Stimulated activated CD4-positive, alpha-beta T cell treated with anti-CD3 and anti-CD28 coated beads, TNF-alpha, amount 100 ng/mL, for 4 hours (primary cell): ENCODE data around the gene SCYL2.
"Not testable (repeated sequence)": the region's sequence is repeated elsewhere in the genome, so short reads cannot be mapped to it uniquely, and the experiment has no call there.

ENCODE experiments used
- DNase-seq, 3 experiments: peaks; one replicate each; pipeline ENCODE4 v3.0.0-alpha.2; 2020; ENCODE audit warnings: low read depth in 3 of 3

SCYL2 gene

GRCh38 chr12:100265732-100266584 lies 1.0 kb upstream of the SCYL2 start:
- no peak for DNase-seq

- peak in 1 of 3 experiments; percentile 87 for DNase-seq
Measured at GRCh38 chr12:100266585-100266834, 467 bp upstream of the SCYL2 start.

GRCh38 chr12:100267603-100268281 lies 765 bp downstream of the SCYL2 start:
- DNase-seq = peak in 2 of 3 experiments; percentile 0 to 12

GRCh38 chr12:100268835-100269564 lies 2.0 kb downstream of the SCYL2 start:
- DNase-seq = no peak

- no peak for DNase-seq
Measured at GRCh38 chr12:100273782-100274181, 6.8 kb downstream of the SCYL2 start.

- no peak for DNase-seq
Measured at GRCh38 chr12:100274291-100274690, 7.3 kb downstream of the SCYL2 start.

GRCh38 chr12:100279159-100279558 lies 12.2 kb downstream of the SCYL2 start:
- DNase-seq = no peak

DNA sequence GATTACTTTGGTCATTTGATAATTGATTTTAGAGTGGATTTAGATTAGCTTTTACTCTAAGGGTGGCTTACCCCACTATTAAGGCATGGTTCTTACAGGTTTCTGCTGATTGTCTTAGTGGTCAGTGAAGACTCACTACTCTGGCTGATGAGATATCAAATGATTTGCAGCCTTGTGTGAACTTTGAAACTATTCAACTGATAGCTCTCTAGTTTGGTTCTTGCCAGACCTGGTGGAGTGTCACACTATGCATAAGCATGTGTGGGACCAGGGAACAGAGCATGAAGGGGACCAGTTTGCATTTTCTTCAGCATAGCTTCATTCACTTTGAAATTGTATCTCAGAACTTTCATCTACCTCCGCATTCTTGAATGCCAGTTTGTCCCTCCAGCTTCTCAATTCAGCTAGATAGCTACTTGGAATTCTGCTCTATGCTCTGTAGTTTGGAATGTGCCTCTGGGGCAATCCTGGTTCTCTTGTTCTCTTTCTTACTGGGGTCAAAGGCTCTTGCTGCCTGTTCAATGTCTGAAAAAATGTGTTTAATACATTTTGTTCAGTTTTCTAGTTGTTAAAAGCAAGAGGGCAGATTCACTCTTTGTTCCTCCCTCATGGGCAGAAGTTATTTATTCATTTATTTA lies 12.7 kb downstream of the SCYL2 start:
- DNase-seq = no peak

DNA sequence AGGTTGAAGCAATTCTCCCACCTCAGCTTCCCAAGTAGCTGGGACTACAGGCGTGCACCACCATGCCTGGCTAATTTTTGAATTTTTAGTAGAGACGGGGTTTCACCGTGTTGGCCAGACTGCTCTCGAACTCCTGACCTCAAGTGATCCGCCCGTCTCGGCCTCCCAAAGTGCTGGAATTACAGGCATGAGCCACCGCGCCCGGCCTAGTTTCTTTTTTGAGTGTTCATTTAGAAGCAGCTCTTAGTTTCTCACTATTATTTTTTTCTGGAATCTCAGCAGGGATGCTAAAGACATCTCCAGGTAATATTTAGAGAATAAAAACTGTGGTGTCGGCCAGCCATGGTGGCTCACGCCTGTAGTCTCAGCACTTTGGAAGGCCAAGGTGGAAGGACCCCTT lies 17.6 kb downstream of the SCYL2 start:
- DNase-seq = not testable (repeated sequence)

GRCh38 chr12:100289038-100289437 lies 22.1 kb downstream of the SCYL2 start:
- DNase-seq = no peak

DNA sequence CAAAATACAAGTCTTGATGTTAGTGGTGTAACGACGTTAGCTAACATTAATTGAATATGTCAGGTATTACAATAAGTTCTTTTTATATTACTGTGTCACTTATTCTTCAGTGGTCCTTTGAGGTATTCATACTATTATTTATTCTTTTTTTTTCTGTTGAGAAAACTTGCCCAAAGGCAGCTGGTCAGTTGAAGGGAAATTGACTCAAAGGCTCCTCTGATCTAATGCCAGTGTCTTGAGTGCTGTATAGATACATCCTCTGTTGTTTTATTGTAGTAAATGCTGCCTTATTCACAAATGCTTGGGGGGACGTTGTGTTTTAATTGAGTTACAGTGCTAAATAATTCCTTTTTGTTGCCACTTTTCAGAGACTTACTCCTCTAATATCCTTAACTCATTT lies 23.0 kb downstream of the SCYL2 start:
- no peak for DNase-seq

DNA sequence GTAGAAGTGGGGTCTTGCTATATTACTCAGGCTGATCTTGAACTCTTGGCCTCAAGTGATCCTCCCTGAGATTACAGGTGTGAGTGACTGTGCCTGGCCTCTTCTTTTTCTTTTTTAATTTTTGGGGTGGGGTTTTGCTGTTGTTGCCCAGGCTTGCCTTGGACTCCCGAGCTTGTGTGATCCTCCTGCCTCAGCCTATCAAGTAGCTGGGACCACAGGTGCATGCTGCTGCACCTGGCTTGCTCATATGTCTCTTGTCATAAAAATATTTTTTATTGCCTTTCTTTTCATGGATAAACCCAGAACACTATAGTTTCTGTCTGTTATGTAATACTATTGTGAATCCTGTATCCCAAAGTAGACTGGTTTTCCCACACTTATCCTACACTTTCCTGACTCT lies 26.0 kb downstream of the SCYL2 start:
- DNase-seq = no peak

DNA sequence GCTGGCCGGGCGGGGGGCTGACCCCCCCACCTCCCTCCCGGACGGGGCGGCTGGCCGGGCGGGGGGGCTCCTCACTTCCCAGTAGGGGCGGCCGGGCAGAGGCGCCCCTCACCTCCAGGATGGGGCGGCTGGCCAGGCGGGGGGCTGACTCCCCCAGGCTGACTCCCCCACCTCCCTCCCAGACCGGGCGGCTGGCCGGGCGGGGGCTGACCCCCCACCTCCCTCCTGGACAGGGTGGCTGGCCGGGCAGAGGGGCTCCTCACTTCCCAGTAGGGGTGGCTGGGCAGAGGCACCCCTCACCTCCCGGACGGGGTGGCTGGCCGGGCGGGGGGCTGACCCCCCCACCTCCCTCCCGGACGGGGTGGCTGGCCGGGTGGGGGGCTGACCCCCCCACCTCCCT lies 27.4 kb downstream of the SCYL2 start:
- DNase-seq = not testable (repeated sequence)

DNA sequence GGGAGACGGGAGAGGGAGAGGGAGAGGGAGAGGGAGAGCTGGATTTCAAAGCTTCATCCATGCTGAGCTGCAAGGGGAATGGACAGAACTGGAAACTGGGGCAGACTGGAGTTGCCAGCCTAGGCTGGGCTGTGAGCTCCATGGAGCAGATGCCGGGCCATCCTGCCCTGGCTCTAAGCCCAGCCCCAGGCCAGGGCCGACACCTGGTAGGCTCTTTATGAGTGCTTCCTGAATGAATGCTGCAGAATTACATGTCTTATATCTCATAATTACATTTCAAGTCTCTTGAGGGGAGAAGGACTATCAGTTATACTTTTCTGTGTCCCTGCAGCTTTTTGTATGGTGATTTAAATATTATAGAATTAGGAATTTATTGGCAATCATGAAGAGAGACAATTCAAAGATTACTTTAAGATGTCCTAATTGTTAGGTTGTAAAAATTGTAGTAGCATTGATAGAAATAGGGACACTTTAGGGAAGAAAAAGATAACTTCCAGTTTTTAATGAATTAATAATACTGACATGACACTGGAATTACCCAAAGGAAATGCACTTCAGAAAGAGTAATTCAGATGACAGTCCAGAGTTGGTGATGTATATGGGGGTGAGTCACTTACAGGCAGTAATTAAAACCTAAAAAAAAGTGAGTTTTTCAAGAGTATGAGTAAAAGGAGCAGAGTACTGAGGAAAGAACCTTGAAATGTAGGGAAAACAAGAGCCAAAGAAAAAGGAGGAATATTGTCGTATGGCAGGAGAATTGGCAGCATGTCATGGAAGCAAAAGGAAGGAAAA lies 29.0 kb downstream of the SCYL2 start:
- no peak for DNase-seq

DNA sequence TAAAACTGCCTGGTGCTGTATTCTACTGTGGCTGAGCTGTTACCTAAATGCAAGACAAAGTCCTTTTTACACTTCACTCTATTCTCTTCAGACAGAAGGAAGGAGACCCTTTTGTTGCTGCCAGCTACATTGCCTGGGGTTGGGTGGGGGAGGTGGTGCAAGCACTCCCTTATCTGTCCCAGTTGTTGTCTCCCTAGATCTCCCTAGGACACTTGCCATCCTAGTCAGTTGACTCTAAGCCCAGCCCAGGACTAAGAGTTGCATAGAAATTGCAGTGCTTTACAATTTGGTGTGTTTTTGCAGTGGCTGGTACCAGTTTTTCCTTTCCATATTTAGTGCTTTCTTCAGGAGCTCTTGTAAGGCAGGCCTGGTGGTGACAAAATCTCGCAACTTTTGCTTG lies 35.1 kb downstream of the SCYL2 start:
- no peak for DNase-seq

DNA sequence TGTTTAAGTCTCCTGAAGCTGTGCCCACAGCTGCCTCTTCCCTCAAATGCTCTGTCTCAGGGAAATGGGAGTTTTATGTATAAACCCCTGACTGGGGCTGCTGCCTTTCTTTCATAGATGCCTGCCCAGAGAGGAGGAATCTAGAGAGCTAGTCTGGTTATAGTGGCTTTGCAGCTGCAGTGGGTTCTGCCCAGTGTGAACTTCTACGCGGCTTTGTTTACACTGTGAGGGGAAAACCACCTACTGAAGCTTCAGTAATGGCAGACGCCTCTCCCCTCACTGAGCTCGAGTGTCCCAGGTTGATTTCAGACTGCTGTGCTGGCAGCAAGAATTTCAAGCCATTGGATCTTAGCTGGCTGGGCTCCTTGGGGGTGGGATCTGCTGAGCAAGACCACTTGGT lies 36.9 kb downstream of the SCYL2 start:
- no peak for DNase-seq

- not testable (repeated sequence) for DNase-seq
Measured at GRCh38 chr12:100304334-100304733, 37.4 kb downstream of the SCYL2 start.

GRCh38 chr12:100308138-100308537 lies 41.2 kb downstream of the SCYL2 start:
- DNase-seq = not testable (repeated sequence)

GRCh38 chr12:100311317-100311716 lies 44.3 kb downstream of the SCYL2 start:
- DNase-seq = no peak

DNA sequence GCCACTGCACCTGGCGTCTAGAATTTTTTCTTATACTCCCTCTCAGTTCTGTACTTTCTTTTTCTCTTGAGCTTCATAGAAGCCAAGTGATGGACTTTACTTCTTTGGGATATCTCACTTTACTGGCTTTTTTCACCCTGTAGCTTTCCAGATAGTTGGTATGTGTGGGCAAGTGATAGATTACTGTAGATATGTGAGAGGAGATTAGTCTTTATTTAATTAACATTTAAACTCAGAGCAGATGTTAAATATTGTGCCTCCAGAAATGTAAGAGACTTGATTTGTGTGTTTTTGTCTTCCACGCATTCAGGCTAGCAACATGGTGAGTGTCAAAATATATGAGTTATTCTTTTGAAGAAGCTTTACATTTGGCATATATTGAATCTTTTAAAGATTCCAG lies 50.4 kb downstream of the SCYL2 start:
- no peak for DNase-seq

GRCh38 chr12:100324498-100324897 lies 57.5 kb downstream of the SCYL2 start:
- no peak for DNase-seq

- DNase-seq = no peak
Measured at GRCh38 chr12:100326208-100326607, 59.2 kb downstream of the SCYL2 start.
